LNCAP (cell line): Measurements from ENCODE around the gene ARID1B.

ENCODE experiments used
- TF ChIP-seq, protein P1 (sequence below): fragments of 450-650 bp; IDR thresholded peaks from 2 replicates; pipeline ENCODE4 v1.5.1; 2017; ENCODE audit warnings: mild to moderate bottlenecking

Gene ARID1B

DNA sequence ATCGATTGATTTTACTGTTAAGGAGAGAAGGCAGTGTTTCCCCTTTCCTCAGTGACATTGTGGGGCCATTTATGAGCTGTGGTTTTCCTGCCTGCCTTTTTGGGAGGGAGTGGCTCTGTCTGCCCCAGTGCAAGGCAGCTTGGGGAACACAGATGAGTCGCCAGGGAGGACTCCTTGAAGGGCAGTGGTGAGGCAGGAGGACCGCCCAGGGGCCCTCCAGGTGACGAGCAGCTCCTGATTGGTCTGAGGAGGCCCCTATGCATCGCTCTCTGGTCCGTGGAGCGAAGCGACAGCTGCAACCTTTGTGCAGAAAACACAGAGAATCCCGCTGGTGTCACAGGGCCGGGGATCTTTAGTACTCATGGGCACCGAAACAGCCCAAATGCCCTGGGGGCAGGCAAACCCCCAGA lies 445.8 kb downstream of the ARID1B start:
- TF ChIP-seq, protein P1, sequence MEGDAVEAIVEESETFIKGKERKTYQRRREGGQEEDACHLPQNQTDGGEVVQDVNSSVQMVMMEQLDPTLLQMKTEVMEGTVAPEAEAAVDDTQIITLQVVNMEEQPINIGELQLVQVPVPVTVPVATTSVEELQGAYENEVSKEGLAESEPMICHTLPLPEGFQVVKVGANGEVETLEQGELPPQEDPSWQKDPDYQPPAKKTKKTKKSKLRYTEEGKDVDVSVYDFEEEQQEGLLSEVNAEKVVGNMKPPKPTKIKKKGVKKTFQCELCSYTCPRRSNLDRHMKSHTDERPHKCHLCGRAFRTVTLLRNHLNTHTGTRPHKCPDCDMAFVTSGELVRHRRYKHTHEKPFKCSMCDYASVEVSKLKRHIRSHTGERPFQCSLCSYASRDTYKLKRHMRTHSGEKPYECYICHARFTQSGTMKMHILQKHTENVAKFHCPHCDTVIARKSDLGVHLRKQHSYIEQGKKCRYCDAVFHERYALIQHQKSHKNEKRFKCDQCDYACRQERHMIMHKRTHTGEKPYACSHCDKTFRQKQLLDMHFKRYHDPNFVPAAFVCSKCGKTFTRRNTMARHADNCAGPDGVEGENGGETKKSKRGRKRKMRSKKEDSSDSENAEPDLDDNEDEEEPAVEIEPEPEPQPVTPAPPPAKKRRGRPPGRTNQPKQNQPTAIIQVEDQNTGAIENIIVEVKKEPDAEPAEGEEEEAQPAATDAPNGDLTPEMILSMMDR: no peak

DNA sequence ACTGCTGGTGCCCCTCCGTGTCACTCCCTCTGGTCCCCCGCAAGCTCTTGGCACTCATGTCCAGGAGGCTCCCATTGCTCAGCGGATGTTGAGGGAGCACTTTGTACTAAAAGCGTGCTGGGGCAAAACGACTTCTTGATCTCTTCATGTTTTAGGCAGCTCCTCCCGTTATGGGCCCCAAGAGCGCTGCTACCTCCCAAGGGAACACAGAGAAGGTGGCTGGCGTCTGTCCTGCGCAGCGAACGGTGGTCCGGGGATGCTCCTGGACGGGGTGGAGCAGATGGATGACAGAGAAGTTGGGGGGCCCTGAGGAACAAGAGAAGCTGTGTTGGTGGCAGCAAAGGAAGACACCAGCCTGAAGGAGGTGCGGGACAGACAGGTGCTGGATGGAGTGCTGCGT lies 446.3 kb downstream of the ARID1B start:
- TF ChIP-seq, protein P1: no peak

- TF ChIP-seq, protein P1: no peak
These were observed 447.2 kb downstream of the ARID1B start for GRCh38 chr6:157224178-157224950.

GRCh38 chr6:157224951-157225574 lies 447.9 kb downstream of the ARID1B start:
- TF ChIP-seq, protein P1: no peak

- TF ChIP-seq, protein P1: no peak
These were observed 448.4 kb downstream of the ARID1B start for GRCh38 chr6:157225575-157225995.

GRCh38 chr6:157226026-157226625 lies 448.9 kb downstream of the ARID1B start:
- TF ChIP-seq, protein P1: no peak

DNA sequence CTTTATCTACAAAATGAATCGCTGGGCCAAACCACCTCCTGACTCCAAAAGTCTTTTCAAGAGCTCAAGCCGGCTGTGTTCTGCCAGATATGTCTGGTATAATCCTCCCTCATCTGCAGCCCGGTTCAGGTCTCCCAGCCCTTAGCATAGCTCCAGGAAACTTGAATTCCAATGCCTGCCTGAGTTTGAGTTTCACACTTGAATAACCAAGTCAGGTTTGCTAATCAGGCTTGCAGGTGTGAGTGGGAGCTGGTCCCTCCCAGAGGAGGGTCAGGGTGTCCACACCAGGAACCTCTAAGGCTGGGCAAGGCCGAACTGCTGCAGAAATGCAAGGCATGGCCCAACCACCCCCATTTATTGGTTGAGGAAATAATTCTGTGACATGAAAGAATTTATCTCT lies 449.6 kb downstream of the ARID1B start:
- TF ChIP-seq, protein P1: no peak
